ENCODE measurements around the gene FBXO38.

FBXO38 gene

GRCh38 chr5:148455185-148455584, 71.4 kb downstream of the FBXO38 start:
- DNase-seq (ENCODE audit: low read depth) = peak; percentile 14

GRCh38 chr5:148457183-148457620, 73.4 kb downstream of the FBXO38 start:
- TF ChIP-seq CTCF (conservative IDR thresholded peaks at IDR 0.05; ENCODE audit: low read depth, low read length) = peak; percentile 66
- peak; percentile 27 for DNase-seq (ENCODE audit: low read depth)
- H3K4me3 ChIP-seq (ENCODE audit: low read depth, low read length) = no peak overlapping the region

More at GRCh38 chr5:148455185-148455584, 71.4 kb downstream of the FBXO38 start:
- no peak for TF ChIP-seq CTCF (conservative IDR thresholded peaks at IDR 0.05; ENCODE audit: low read depth, low read length)
- no peak overlapping the region for H3K4me3 ChIP-seq (ENCODE audit: low read depth, low read length)

GRCh38 chr5:148458036-148458888, 74.5 kb downstream of the FBXO38 start:
- TF ChIP-seq CTCF (conservative IDR thresholded peaks at IDR 0.05; ENCODE audit: low read depth, low read length) = no peak
- DNase-seq (ENCODE audit: low read depth) = no peak
- no peak overlapping the region for H3K4me3 ChIP-seq (ENCODE audit: low read depth, low read length)

- H3K4me3 ChIP-seq (ENCODE audit: low read depth, low read length) = no peak overlapping the region
- no peak for TF ChIP-seq CTCF (conservative IDR thresholded peaks at IDR 0.05; ENCODE audit: low read depth, low read length)
Measured at GRCh38 chr5:148459669-148460068, 75.9 kb downstream of the FBXO38 start.

GRCh38 chr5:148465381-148466235, 81.8 kb downstream of the FBXO38 start:
- H3K4me3 ChIP-seq (ENCODE audit: low read depth, low read length) = no peak overlapping the region
- no peak for DNase-seq (ENCODE audit: low read depth)
- TF ChIP-seq CTCF (conservative IDR thresholded peaks at IDR 0.05; ENCODE audit: low read depth, low read length) = no peak

More at GRCh38 chr5:148459669-148460068, 75.9 kb downstream of the FBXO38 start:
- DNase-seq (ENCODE audit: low read depth) = no peak

GRCh38 chr5:148466236-148466580, 82.5 kb downstream of the FBXO38 start:
- no peak for TF ChIP-seq CTCF (conservative IDR thresholded peaks at IDR 0.05; ENCODE audit: low read depth, low read length)
- DNase-seq (ENCODE audit: low read depth) = no peak
- no peak overlapping the region for H3K4me3 ChIP-seq (ENCODE audit: low read depth, low read length)

Data from choroid plexus epithelial cell (primary cell).